ENCODE results near the gene CAVIN3. TPM values are rescaled to one million over a fixed set of nuclear protein-coding genes. Genes with fewer than 3 reads are reported as not detected.

CAVIN3 gene
- polyA plus RNA-seq, 1 experiment = 134 TPM

- CTCF ChIA-PET = interaction anchor here (1.3 to 1.9 kb wide), 3 partner anchors 11 to 313 kb away, joined by 3 to 7 read pairs (median 3); no protein-coding TSS in a partner anchor
These were observed 16.0 kb upstream of the CAVIN3 start for GRCh38 chr11:6336293-6336692.

GRCh38 chr11:6334806-6335205, 14.5 kb upstream of the CAVIN3 start:
- DNase-seq (ENCODE audit: low read depth) = no peak
- no peaks in the 10 kb centered on the region for H3K36me3 ChIP-seq (ENCODE audit: control insufficient read depth, insufficient read depth, low read length)
- ChIA-PET CTCF (interaction anchor here (1.4 to 1.9 kb wide), 2 partner anchors 19 to 28 kb away, joined by 6 to 7 read pairs; no protein-coding TSS in a partner anchor), POLR2A (no interaction called here)
- no peak overlapping the region for H3K4me3 ChIP-seq (ENCODE audit: low read depth, low read length)
- no peak for TF ChIP-seq CTCF (IDR thresholded peaks at IDR 0.05; ENCODE audit: insufficient read depth, low read depth, low read length)
- H3K27me3 ChIP-seq (ENCODE audit: control insufficient read depth, insufficient read depth, low read length) = no peaks in the 10 kb centered on the region; the same call in 1 of the 2 replicates

More at GRCh38 chr11:6336293-6336692, 16.0 kb upstream of the CAVIN3 start:
- Histone ChIP-seq H3K4me3 (ENCODE audit: low read depth, low read length) (no peak overlapping the region), H3K27me3 (ENCODE audit: control insufficient read depth, insufficient read depth, low read length) (no peaks in the 10 kb centered on the region; the same call in 1 of the 2 replicates), H3K36me3 (ENCODE audit: control insufficient read depth, insufficient read depth, low read length) (no peaks in the 10 kb centered on the region)
- POLR2A ChIA-PET = no interaction called here
- TF ChIP-seq CTCF (IDR thresholded peaks at IDR 0.05; ENCODE audit: insufficient read depth, low read depth, low read length) = no peak
- DNase-seq (ENCODE audit: low read depth) = no peak

- CTCF ChIA-PET = interaction anchor here (0.6 to 2.6 kb wide), 7 partner anchors 12 to 118 kb away, joined by 3 to 15 read pairs (median 4); no protein-coding TSS in a partner anchor
- no peak for TF ChIP-seq CTCF (IDR thresholded peaks at IDR 0.05; ENCODE audit: insufficient read depth, low read depth, low read length)
- DNase-seq (ENCODE audit: low read depth) = no peak
- H3K36me3 ChIP-seq (ENCODE audit: control insufficient read depth, insufficient read depth, low read length) = no peaks in the 10 kb centered on the region
- H3K4me3 ChIP-seq (ENCODE audit: low read depth, low read length) = no peak overlapping the region
- no peaks in the 10 kb centered on the region for H3K27me3 ChIP-seq (ENCODE audit: control insufficient read depth, insufficient read depth, low read length)
- POLR2A ChIA-PET = no interaction called here
These were observed 12.8 kb upstream of the CAVIN3 start for GRCh38 chr11:6333095-6333494.

- Histone ChIP-seq H3K4me3 (ENCODE audit: low read depth, low read length) (no peak overlapping the region), H3K36me3 (ENCODE audit: control insufficient read depth, insufficient read depth, low read length) (no peaks in the 10 kb centered on the region), H3K27me3 (ENCODE audit: control insufficient read depth, insufficient read depth, low read length) (no peaks in the 10 kb centered on the region)
- TF ChIP-seq CTCF (IDR thresholded peaks at IDR 0.05; ENCODE audit: insufficient read depth, low read depth, low read length) = no peak
- CTCF ChIA-PET = interaction anchor here (2.6 kb wide), 1 partner anchor 22 kb away, joined by 15 read pairs; no protein-coding TSS in a partner anchor
- POLR2A ChIA-PET = no interaction called here
- no peak for DNase-seq (ENCODE audit: low read depth)
These were observed 11.8 kb upstream of the CAVIN3 start for GRCh38 chr11:6332066-6332465.

- POLR2A ChIA-PET = no interaction called here
- CTCF ChIA-PET = interaction anchor here (1.5 to 8.2 kb wide), 2 partner anchors 12 to 26 kb away, joined by 4 to 62 read pairs; no protein-coding TSS in a partner anchor
- no peak for DNase-seq (ENCODE audit: low read depth)
- no peaks in the 10 kb centered on the region for H3K36me3 ChIP-seq (ENCODE audit: control insufficient read depth, insufficient read depth, low read length)
- H3K27me3 ChIP-seq (ENCODE audit: control insufficient read depth, insufficient read depth, low read length) = no peaks in the 10 kb centered on the region
- no peak overlapping the region for H3K4me3 ChIP-seq (ENCODE audit: low read depth, low read length)
- TF ChIP-seq CTCF (IDR thresholded peaks at IDR 0.05; ENCODE audit: insufficient read depth, low read depth, low read length) = no peak
These were observed 8.0 kb upstream of the CAVIN3 start for GRCh38 chr11:6328321-6328720.
